Uterus (tissue), 4 donors: Measurements from ENCODE around the gene FHL1. TPM values are rescaled to one million over a fixed set of nuclear protein-coding genes. Genes with fewer than 3 reads are reported as not detected.
A peak's percentile ranks its signal among the peaks of the same experiment; 100 is the strongest.
"Not testable (repeated sequence)": the region's sequence is repeated elsewhere in the genome, so short reads cannot be mapped to it uniquely, and the experiment has no call there.

Experiments used
- DNase-seq, 2 donors: peaks; one replicate each; pipeline ENCODE4 v3.0.0-alpha.2; 2019 to 2020
- H3K27ac ChIP-seq, 2 donors: fragments of 200-600 bp; sonication (generic); 1 replicate in 1 of 2; 2 replicates in 1 of 2; pipeline ENCODE4 v1.5.1; 2016 to 2018
- H3K27me3 ChIP-seq, 2 donors: fragments of 200-600 bp; sonication (generic); one replicate each; pipeline ENCODE4 v1.5.1; 2018 to 2019; ENCODE audit warnings: control low read depth in 1 of 2
- H3K36me3 ChIP-seq, 2 donors: fragments of 200-600 bp; sonication (generic); one replicate each; pipeline ENCODE4 v1.5.1; 2019; ENCODE audit warnings: control low read depth in 1 of 2
- H3K4me1 ChIP-seq, 2 donors: fragments of 200-600 bp; sonication (generic); one replicate each; pipeline ENCODE4 v1.5.1; 2018 to 2019; ENCODE audit warnings: control low read depth in 1 of 2
- H3K4me3 ChIP-seq, 2 donors: fragments of 200-600 bp; sonication (generic); 1 replicate in 1 of 2; 2 replicates in 1 of 2; pipeline ENCODE4 v1.5.1; 2018 to 2019; ENCODE audit warnings: mild to moderate bottlenecking in 1 of 2
- H3K9me3 ChIP-seq, 2 donors: fragments of 200-600 bp; sonication (generic); one replicate each; pipeline ENCODE4 v1.5.1; 2019; ENCODE audit warnings: control low read depth in 1 of 2
- POLR2A ChIP-seq, 2 donors: fragments of 450-650 bp; IDR thresholded peaks; one replicate each; pipeline ENCODE4 v1.6.1; 2016; ENCODE audit warnings: antibody characterized with exemption in 2 of 2, mild to moderate bottlenecking in 1 of 2, moderate library complexity in 1 of 2
- intact Hi-C: fragments of 100-400 bp; cut with DNase I; formaldehyde crosslinking; loops from one replicate; pipeline ENCODE4 v1.15.1; 2023; ENCODE audit warnings: low total_unique reads
- total RNA-seq, 4 donors: library from RNA; depleted of rRNA in 3 of 4; stranded (reverse); fragments of >200 nt in 3 of 4; gene quantifications; one replicate each; pipeline versions ENCODE4 v1.1.0 to v1.2.4, GENCODE V29; 2014 to 2023
- TF ChIP-seq, protein P1 (sequence below), 4 experiments: fragments of 200-600 bp in 2 of 4; fragments of 450-650 bp in 2 of 4; sonication (generic) in 2 of 4; IDR thresholded peaks; one replicate each; pipeline ENCODE4 v1.5.1; 2016 to 2019; ENCODE audit warnings: antibody characterized with exemption in 4 of 4, mild to moderate bottlenecking in 2 of 4, moderate library complexity in 1 of 4
- donor health status: DM: yes; HTN: yes; CAD: no.

Gene FHL1
- 100 to 1,000 TPM; 279 to 745 (median 469) TPM for total RNA-seq

GRCh38 chrX:136147315-136147901 lies at the start of gene FHL1:
FHL1 (plus strand) TSS chrX:136147533.
- no peaks in the 10 kb centered on the region for H3K9me3 ChIP-seq
- peak; percentile 76 to 79 for DNase-seq

DNA sequence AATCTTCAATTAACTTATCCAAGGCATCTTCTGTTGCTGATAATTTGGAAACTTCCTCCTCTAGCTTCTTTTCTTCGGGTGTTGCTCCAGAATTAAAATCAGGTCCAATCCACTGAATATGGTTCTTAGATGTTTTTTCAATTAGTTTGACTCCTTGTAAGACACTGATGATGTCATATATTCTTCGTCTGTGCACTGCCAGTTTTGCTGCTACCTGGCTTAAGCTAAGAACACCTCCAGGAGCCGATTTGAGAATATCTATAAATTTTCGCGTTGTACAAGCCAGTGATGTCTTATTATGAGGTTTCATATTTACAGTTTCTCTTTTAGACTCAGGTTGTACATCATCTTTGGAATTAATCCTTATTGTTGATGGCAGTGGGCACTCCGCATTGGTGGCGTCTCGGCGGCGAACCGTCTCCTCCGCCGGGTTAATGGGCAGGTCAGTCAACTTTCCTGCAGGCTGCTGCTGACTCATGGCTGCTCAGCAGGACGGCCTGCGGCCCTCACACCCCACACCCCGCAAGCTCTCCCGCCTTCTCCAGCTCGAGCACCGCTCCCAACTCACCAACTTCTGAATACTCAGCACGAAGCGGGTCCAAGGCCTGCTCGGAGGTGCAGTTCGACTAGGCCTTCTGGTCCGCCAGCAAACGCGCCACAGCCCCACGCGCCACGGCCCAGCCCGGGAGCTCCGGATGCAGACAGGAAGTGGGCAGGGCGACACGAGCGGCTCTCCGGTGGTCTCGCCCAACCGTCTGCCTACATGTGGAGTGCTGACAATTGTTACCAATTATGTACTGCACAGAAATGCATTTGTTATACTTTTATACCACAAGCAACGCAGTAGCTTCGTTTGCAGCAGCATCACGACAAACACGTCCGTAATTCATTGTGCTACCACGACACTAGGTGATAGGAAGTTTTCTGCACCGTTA lies 49.2 kb upstream of the FHL1 start:
- no peaks in the 10 kb centered on the region for H3K36me3 ChIP-seq
- TF ChIP-seq, protein P1, sequence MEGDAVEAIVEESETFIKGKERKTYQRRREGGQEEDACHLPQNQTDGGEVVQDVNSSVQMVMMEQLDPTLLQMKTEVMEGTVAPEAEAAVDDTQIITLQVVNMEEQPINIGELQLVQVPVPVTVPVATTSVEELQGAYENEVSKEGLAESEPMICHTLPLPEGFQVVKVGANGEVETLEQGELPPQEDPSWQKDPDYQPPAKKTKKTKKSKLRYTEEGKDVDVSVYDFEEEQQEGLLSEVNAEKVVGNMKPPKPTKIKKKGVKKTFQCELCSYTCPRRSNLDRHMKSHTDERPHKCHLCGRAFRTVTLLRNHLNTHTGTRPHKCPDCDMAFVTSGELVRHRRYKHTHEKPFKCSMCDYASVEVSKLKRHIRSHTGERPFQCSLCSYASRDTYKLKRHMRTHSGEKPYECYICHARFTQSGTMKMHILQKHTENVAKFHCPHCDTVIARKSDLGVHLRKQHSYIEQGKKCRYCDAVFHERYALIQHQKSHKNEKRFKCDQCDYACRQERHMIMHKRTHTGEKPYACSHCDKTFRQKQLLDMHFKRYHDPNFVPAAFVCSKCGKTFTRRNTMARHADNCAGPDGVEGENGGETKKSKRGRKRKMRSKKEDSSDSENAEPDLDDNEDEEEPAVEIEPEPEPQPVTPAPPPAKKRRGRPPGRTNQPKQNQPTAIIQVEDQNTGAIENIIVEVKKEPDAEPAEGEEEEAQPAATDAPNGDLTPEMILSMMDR (IDR thresholded peaks at IDR 0.05): no peak
- no peak for TF ChIP-seq POLR2A (IDR thresholded peaks at IDR 0.05)
- no peaks in the 10 kb centered on the region for H3K9me3 ChIP-seq
- intact Hi-C loops: no loop called here
- H3K27me3 ChIP-seq: no peaks in the 10 kb centered on the region
- H3K4me1 ChIP-seq: no peaks in the 10 kb centered on the region
- H3K4me3 ChIP-seq: no peak overlapping the region
- no peak overlapping the region for H3K27ac ChIP-seq
- DNase-seq: no peak

More at GRCh38 chrX:136147315-136147901, at the start of gene FHL1:
- TF ChIP-seq POLR2A (IDR thresholded peaks at IDR 0.05): peak in 1 of 2 donors; percentile 82
- TF ChIP-seq, protein P1 (IDR thresholded peaks at IDR 0.05): no peak
- Histone ChIP-seq H3K27me3 (no peaks in the 10 kb centered on the region), H3K4me3 (peak within 1 kb of the TSS; percentile 59 to 90), H3K36me3 (no peaks in the 10 kb centered on the region), H3K27ac (peak within 1 kb of the TSS; percentile 95 to 99), H3K4me1 (no peaks in the 10 kb centered on the region)
- intact Hi-C loops: no loop called here

DNA sequence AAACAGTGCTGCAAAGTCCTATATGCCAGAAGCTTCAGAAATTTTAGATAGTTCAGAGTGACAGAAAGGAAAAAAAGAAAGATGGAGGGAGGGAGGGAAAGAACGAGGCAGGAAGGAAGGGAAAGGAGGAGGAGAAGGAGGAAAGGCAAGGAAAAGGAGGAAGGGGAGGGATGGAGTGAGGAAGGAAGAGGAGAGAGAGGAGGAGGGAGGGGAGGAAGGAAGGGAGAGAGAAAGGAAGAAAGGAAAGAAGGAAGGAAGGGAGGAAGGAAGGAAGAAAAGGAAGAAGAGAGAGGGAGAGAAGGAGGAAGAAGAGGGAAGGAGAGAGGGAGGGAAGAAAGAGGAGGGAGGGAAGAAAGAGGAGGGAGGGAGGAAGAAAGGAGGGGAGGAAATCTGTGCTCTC lies 42.4 kb upstream of the FHL1 start:
- H3K4me1 ChIP-seq: no peaks in the 10 kb centered on the region
- no peaks in the 10 kb centered on the region for H3K27me3 ChIP-seq
- no peak for DNase-seq
- TF ChIP-seq POLR2A (IDR thresholded peaks at IDR 0.05): no peak
- TF ChIP-seq, protein P1 (IDR thresholded peaks at IDR 0.05): no peak
- no peak overlapping the region for H3K4me3 ChIP-seq
- intact Hi-C loops: no loop called here
- no peak overlapping the region for H3K27ac ChIP-seq
- H3K9me3 ChIP-seq: no peaks in the 10 kb centered on the region
- no peaks in the 10 kb centered on the region for H3K36me3 ChIP-seq

DNA sequence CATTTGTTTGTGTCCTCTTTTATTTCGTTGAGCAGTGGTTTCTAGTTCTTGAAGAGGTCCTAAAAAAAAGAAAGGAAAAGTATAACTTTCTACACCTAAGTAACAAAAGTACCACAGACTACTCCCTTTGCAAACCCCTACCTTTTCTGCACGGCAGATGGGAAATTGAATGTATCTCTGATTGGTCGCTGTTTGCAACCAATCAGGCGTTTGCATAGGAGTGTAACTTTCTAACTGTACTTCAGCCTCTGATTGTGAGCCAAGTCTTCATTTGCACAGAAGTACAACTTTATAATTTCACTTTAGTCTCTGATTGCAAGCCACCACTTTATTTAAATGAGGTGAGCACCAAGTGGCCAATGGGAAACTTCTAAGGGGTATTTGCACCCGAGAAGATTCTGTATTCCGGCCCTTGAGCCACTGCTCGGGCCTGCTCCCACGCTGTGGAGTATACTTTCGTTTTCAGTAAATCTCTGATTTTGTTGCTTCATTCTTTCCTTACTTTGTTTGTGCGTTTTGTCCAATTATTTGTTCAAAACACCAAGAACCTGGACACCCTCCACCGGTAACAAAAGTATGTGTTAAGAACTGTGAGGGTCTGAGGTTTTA lies 40.3 kb upstream of the FHL1 start:
- Histone ChIP-seq H3K27me3 (no peaks in the 10 kb centered on the region), H3K9me3 (no peaks in the 10 kb centered on the region), H3K4me1 (no peaks in the 10 kb centered on the region), H3K4me3 (no peak overlapping the region), H3K27ac (no peak overlapping the region), H3K36me3 (no peaks in the 10 kb centered on the region)
- DNase-seq: no peak
- TF ChIP-seq, protein P1 (IDR thresholded peaks at IDR 0.05): no peak
- no peak for TF ChIP-seq POLR2A (IDR thresholded peaks at IDR 0.05)
- intact Hi-C loops: no loop called here

DNA sequence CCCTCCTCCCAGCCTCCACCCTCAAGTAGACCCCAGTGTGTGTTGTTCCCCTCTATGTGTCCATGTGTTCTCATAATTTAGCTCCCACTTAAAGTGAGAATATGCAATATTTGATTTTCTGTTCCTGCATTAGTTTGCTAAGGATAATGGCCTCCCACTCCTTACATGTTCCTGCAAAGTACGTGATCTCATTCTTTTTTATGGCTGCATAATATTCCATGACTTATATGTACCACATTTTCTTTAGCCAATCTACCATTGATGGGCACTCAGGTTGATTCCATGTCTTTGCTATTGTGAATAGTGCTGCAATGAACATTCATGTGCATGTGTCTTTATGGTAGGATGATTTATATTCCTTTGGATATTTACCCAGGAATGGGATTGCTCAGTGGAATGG lies 38.4 kb upstream of the FHL1 start:
- H3K4me3 ChIP-seq, DNase-seq, H3K9me3 ChIP-seq, H3K27me3 ChIP-seq, H3K36me3 ChIP-seq, intact Hi-C loops, H3K27ac ChIP-seq, H3K4me1 ChIP-seq: not testable (repeated sequence)
